NCI-H226 (cell line): ENCODE results near the gene LTA4H.

Experiments
- DNase-seq: peaks from one replicate; pipeline ENCODE4 v3.0.0-alpha.2; 2015

LTA4H gene

DNA sequence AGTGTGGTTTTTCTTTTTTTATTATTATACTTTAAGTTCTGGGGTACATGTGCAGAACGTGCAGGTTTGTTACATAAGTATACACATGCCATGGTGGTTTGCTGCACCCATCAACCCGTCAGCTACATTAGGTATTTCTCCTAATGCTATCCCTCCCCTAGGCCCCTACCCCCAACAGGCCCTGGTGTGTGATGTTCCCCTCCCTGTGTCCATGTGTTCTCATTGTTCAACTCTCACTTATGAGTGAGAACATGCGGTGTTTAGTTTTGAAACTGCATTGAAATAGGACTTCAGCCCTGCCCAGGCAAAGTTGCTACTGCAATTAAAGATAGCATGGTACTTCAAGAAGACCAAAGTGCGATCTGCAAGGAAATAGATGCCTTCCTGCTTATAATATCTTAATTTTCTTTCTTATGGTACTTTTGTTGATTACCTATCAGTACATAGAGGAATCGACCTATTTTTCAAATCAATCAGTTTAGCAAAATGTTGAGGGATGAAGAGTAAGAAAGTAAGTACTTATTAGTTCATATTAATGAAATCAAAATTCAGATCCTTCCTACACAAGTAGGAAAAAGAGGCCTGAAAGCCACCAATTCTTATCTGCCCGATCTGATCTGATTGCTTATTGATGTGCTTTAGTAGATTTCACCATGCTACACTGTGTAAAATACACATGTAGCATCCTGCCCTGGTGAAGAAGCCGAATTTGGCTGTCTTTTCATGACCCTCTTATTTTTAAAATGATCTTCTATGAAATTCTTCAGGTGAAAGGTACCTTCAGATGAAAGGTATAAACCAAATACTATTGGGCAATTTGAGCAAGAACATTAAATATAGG is 1.6 kb downstream of the LTA4H start:
- DNase-seq: no peak

DNA sequence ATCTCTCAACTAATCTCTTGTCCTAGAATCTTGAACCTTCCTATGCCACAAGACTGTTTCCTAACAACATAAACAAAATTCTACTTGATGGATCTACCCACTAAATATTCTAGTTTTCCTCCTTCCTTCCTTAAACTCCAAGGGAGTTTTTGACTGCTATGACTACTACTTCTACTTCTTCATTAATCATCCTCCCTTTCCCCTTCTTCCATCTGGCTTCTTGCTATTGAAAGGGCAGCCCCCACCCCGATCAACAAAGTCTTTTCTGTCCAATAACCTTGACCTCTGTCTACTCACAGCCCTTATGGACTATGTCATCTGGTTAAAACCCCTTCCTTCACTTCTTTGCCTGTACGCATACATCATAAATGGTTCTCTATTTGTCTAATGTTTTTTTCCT is 5.6 kb downstream of the LTA4H start:
- DNase-seq: no peak

DNA sequence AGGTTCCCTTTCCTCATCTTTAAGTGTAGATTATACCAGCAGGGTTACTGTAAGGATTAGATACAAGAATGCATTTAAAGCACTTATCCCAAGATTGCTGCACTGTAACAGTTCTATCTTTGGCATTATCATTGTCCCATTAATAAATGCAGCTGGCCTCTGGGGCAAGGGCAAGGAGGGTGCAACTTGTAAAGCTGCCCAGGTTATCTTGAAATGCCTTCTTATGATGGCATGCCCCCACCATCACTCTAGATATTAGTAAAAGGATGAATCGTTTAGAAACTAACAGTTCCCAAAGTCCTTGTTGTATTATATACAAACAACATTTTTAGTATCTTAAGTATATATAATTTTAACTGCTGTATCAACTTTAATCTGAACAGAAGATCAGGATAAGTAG is 6.8 kb downstream of the LTA4H start:
- no peak for DNase-seq

DNA sequence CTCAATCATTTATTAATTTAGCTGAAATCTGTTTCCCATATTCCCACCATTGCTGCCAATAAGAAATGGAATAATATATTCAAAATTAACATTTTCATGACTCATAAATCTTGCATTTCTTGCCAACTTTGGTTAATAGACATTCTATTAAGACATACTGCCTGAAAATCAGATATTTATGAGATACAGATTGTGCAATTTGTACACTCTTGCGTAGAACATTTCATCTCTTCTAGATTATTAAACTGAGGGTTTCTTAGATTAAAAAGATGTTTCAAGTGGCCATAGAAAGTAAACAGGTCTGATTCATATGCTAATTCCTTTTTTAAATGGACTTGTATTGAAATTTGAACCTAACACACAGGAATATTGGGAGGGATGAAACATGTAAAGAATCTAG is 9.1 kb downstream of the LTA4H start:
- no peak for DNase-seq

DNA sequence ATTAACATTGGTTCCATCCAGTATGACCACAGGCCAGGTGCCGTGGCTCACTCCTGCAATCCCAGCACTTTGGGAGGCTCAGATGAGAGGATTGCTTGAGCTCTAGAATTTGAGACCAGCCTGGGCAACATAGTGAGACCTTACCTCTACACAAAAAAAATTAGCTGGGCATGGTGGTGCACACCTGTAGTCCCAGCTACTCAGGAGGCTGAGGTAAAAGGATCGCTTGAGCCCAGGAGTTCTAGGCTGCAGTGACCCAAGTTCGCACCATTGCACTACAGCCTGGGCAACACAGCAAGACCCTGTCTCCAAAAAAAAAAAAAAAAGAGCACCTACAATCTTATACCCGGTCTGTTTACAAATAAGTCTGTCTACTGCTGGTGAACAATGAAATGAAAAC is 9.9 kb downstream of the LTA4H start:
- DNase-seq: no peak

DNA sequence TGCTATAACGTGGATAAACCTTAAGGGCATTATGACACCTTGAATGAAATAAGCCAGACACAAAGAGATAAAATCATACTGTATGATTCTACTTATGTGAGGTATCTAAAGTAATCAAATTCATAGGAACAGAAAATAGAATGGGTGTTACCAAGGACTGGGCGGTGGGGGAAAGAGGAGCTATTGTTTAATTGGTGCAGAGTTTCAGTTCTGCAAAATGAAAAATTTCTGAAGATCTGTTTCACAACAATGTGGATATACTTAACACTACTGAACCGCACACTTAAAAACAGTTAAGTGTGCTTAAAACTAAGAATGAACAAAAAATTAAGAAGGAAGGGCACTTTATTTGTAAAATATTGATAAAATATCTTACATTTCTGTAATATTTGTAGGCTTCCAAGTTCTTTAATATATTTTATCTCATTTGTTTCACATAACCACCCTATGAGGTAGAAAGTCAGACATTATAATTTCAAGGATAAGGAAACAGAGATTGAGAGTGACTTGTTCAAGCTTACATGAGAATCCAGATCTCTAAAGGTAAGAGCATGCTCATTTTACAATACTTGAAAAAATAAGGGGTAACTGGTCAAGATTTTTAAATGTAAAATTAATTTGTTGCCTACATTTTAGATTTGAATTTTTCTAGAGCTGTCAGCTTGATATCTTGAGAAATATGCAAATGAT is 14.9 kb downstream of the LTA4H start:
- DNase-seq: no peak

GRCh38 chr12:96015672-96016071 is 19.7 kb downstream of the LTA4H start:
- no peak for DNase-seq

- DNase-seq: no peak
Observed at GRCh38 chr12:96014943-96015599, 20.3 kb downstream of the LTA4H start.

GRCh38 chr12:96007729-96008128 is 27.7 kb downstream of the LTA4H start:
- DNase-seq: no peak

GRCh38 chr12:96006727-96007126 is 28.7 kb downstream of the LTA4H start:
- DNase-seq: no peak

DNA sequence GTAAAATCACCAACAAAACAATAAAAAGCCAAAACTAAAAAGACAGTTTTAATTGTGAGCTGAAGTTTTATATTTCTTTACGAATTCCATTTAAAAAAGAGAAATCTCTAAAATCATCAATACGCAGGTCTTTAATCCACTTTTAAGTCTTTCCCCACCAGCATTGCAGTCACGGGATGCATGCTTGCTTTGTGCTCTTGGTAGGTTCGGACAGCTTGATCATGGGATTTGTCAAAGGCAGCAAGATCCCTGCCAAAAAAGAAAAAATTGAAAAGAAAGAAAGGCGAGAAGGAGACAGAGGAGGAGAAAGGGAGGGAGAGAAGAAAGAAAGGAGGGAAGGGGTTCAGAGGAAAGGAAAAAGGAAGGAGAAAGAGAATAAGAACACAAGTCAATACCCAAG is 34.5 kb downstream of the LTA4H start:
- DNase-seq: no peak

DNA sequence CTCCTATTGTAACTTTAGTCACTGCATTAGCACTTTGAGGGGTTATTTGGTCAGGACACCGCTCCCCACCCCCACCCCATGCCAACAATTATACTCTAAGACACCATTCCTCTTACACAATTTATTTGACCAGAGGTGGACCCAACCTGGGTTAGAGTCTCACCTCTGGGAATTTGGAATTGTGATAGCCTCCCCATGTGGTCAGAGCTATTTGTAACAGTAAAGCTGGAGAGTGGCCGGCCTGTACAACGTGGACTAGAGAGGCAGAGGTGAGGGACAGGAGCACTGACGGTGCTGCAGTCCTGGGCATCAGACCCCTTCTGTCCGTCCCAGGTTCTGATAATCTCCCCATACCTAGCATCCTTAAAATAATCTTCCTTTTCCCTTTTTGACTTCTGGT is 35.9 kb downstream of the LTA4H start:
- DNase-seq: no peak

- DNase-seq: no peak
Observed at GRCh38 chr12:95998611-95999286, 36.6 kb downstream of the LTA4H start.

GRCh38 chr12:95997911-95998510 is 37.4 kb downstream of the LTA4H start:
- DNase-seq: no peak

DNA sequence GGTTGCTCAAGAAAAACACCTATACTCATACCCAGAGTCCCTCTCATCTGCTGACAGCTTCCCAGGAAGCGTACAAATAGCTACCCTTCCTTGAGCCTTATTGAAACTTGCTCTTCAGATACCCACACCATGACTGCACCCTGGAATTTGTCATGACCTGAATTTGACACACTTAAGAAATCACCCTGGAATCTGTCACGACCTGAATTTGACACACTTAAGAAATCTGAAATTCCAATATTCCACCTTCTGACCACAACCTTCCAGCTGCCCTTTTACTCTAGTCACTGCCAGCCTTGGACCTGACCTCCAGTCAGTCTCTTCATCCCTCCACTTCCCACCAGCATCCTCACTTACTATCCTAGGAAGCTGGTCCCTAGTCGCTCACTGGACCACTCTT is 38.1 kb downstream of the LTA4H start:
- no peak for DNase-seq

GRCh38 chr12:95996034-95996658 is 39.2 kb downstream of the LTA4H start, which contains the start of gene HAL:
Gene HAL, minus strand, starts transcription at chr12:95996344. Its CDS starts 434 bp downstream, at chr12:95995910.
- DNase-seq: no peak

- no peak for DNase-seq
Observed at GRCh38 chr12:95995238-95996031, 40.0 kb downstream of the LTA4H start.

GRCh38 chr12:95994476-95994875 is 40.9 kb downstream of the LTA4H start:
- DNase-seq: no peak

- DNase-seq: no peak
Observed at GRCh38 chr12:95993907-95994306, 41.5 kb downstream of the LTA4H start.

DNA sequence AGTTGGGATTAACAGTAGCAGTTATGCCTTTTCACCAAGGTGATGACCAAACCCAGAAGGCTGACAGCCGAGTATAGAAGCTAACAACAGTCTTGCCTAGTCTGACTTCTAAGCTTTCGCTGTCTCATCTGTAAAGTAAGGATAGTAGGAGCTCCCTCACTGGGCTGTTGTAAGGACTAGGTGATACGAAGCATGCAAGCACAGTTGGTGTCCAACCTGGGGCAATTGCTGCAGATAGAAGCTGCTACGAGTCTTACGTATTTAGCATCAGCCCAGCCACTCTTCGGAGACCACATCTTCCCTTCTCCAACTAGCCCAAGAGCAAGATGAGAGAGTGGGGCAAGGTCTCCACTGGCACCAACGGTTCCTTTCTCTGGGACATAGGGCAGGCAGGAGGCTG is 45.3 kb downstream of the LTA4H start:
- DNase-seq: no peak

GRCh38 chr12:95989504-95990123 is 45.8 kb downstream of the LTA4H start:
- no peak for DNase-seq
